GM21737 (cell line): ENCODE results near the gene CACNA1C.

Experiments used
- ATAC-seq: cut with Tn5 transposase; IDR thresholded peaks from one replicate; pipeline ENCODE4 v1.9.1; 2021; ENCODE audit warnings: mild to moderate bottlenecking, moderate library complexity; ENCODE audit not compliant: unreplicated experiment

CACNA1C gene

GRCh38 chr12:2351161-2351560 lies 298.4 kb downstream of the CACNA1C start:
- ATAC-seq = no peak

DNA sequence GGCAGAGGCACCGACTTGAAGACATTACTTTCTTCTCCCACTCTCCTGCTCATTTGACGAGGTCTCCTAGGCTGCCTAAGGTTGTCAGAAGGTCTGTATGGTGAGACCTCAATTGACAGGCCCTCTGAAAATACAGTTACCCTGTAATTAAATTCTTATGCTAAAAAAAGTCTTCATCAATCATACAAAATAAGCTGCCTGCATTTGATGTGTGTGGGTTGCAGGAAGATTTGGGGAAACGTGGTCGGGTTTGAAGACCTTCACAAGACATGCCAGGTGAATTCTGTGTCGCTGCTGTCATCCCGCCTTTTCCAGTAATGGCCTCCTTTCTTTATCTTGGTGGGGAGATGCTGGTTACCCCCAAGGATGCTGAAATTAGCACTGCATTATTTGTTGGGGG lies 299.4 kb downstream of the CACNA1C start:
- no peak for ATAC-seq

- no peak for ATAC-seq
Observed at GRCh38 chr12:2353281-2353680, 300.5 kb downstream of the CACNA1C start.

DNA sequence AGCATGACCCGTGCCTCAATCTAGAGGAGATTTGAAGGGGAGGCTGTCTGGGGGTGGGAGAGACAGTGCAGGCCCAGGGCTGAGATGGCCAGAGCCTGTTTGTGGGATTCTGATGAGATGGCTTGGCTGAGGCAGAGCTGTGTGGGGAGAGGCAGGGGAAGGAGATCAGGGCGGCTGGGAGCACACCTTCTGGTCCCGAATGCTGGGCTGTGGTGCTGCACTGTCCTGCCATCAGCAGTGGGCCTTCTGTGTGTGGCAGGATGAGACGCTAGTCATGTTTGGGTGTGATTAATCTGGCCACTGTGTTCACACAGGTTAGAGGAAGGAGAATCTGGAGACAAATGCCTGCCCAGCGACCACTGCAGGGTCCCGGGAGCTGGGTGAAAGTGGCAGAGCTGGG lies 300.9 kb downstream of the CACNA1C start:
- no peak for ATAC-seq

- ATAC-seq = no peak
Observed at GRCh38 chr12:2354151-2354991, 301.6 kb downstream of the CACNA1C start.

DNA sequence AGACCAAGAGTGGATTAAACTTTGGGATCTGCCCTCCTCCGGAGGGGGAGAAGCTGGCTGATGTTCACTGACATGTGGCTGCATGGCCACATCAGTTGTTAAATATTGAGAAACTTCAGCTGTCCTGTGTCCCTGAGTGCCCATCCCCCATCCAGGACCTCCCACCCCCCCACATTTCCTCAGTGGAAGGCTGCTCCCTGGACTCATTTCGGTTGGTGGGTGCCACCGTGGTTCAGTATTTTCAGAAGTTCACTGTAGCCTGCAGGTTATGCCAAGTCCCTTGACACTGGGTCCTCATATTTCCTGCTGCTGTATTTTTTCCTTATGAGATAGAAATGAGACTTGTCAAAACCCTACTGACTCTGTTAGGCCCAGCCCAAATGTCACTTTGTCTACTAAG lies 302.4 kb downstream of the CACNA1C start:
- ATAC-seq = no peak

GRCh38 chr12:2355604-2356003 lies 302.8 kb downstream of the CACNA1C start:
- no peak for ATAC-seq

DNA sequence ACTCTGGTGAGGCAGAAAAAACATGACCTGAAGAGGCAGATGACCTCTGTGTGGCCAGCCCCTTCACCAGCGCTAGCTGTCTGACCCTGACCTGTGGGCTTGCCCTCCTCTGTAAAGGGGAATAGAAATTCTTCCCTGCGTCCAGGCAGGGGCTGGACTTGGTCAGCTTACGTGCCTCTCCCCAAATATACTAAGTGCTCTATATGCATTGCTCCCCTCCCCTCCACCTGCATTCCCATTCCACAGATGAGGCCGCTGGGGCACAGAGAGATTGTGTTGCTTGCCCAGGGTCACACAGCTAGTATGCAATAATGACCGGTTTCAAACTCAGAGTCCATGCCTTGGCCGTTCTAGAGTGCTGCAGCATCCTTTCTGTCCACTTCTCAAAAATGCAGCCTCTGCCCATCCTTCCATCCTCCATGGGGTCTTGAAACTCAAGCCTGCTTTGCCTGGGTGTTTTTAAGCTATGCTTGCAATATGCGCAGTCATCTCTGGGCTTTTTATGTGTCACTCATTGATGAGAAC lies 303.9 kb downstream of the CACNA1C start:
- no peak for ATAC-seq

DNA sequence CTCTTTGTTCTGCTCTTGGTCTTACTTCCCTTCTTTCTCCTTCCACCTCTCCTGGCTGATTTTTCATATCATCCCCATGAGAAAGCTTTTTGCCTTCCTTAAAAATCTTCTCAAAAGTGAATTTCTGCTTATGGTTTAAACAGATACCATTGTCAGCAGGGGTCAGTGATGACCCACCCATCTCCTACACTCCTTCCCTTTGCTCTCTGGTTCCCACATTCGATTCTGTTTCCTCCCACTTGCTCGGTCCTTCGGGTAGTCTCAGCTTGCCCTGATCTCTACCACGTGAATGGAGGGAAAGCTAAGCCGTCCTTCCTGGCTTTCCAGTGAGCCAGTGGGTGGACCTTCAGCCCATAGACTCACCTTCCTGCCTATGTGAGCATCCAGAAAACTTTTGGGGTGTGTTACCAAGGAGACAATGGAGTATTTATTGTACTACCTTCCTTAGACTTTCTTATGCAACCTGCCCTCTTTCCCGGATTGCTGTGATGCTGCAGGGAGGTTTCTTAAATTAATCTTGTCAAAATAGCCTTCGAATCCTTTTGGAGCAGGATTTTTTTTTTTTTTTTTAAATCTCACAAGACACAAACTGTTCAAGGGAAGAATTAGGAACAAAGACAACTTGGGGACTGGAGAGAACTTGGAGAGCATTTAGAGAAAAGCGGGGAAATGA lies 306.3 kb downstream of the CACNA1C start:
- ATAC-seq = no peak

- ATAC-seq = no peak
Observed at GRCh38 chr12:2359725-2360629, 307.2 kb downstream of the CACNA1C start.

- ATAC-seq = no peak
Observed at GRCh38 chr12:2360630-2361170, 307.9 kb downstream of the CACNA1C start.

GRCh38 chr12:2363836-2364609 lies 311.2 kb downstream of the CACNA1C start:
- ATAC-seq = no peak

- ATAC-seq = no peak
Observed at GRCh38 chr12:2364631-2365051, 311.9 kb downstream of the CACNA1C start.

DNA sequence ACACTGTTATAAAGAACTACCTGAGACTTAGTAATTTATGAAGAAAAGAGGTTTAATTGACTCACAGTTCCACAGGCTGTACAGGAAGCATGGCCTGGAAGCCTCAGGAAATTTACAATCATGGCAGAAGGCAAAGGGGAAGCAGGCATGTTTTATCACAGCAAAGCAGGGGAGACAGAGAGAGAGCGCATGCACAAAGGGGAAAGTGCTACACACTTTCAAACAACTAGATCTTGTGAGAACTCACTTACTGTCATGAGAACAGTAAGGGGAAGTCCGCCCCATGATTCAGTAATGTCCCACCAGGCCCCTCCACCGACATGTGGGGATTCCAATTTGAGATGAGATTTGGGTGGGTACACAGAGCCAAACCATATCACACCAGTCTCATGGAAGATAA lies 313.9 kb downstream of the CACNA1C start:
- ATAC-seq = no peak

DNA sequence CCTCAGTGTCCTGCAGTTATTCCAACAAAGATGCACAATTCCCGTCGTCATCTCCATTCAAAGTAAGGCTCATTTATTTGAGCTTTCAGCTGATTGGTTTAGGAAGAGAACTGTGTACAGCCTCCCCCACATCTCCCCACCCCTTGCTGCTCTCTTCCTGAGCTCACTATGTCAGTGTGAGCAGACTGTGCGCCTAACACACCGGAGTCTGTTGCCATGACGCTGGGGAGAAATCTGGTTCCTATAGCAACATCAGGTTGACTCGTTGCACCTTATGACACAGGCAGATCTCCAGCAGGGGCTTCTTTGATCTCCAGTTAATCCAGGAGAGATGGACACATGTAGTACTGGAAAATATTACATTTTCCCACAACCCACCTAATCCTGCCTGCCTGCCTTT lies 319.4 kb downstream of the CACNA1C start:
- no peak for ATAC-seq

DNA sequence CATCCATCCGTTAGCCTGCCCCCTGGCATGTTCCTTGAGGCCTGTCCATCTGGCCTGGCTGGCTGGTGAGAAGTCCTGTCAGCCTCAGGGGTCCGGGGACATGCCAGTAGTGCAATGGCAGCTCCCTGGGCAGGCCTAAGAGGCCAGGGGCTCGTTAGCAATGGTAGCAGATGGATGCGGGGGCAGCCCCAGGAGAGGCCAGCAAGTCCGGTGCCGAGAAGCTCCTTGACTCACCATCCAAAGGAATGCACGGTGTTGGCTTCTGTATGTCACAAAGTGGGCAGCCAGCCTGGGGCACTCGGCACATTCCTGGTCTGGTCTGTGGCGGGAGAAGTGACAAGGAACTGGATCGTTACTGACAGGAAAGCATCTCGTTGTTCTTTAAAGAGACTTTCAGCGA lies 319.9 kb downstream of the CACNA1C start:
- no peak for ATAC-seq

GRCh38 chr12:2373307-2373706 lies 320.5 kb downstream of the CACNA1C start:
- ATAC-seq = no peak

GRCh38 chr12:2374092-2374906 lies 321.5 kb downstream of the CACNA1C start:
- no peak for ATAC-seq

- no peak for ATAC-seq
Observed at GRCh38 chr12:2375871-2376270, 323.1 kb downstream of the CACNA1C start.
